ENCODE data around the gene KMT2C. TPM values are rescaled to one million over a fixed set of nuclear protein-coding genes. Genes with fewer than 3 reads are reported as not detected.

KMT2C gene
- total RNA-seq, 2 experiments from 2014 or later = 34.2 to 38.2 TPM

DNA sequence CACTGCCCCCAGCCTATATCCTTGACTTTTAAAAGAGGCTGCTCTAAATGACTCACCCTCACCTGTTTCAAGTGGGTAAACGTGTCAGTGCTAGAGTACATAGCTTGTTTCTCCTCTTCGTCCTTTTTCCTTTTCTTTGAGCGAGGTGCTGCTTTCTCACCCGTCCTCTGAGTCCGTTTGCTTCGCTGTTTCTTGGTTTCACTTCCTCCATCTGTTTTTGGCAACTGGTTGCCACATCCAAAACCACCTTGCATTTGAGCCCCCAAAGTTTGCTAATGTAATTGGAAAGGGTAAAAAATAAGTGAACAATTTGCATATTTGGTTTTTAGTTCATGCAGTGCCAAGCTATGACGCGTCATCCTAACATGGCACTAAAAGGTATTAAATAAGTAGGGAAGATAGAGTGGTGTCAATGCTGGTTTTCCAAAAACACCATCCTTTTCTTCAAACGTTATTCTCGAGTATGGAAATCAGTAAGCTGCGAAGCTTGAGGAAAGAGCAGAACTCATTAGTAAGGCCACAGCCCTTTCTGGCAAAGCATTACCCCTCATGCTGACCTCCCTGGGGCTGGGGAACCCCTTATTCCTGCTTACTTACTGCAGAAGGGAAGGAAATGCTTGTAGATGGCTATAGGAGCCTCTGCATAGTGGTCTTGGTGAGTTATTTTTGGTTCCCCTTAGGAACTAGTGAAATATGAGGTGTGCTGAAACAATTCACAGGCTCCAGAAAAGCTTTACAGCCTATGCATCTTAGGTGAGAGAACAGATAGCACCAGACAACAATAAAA is 276.8 kb downstream of the KMT2C start:
- no peaks in the 10 kb centered on the region for H3K9me3 Mint-ChIP-seq
- H3K27me3 Mint-ChIP-seq = no peaks in the 10 kb centered on the region
- DNase-seq = no peak

DNA sequence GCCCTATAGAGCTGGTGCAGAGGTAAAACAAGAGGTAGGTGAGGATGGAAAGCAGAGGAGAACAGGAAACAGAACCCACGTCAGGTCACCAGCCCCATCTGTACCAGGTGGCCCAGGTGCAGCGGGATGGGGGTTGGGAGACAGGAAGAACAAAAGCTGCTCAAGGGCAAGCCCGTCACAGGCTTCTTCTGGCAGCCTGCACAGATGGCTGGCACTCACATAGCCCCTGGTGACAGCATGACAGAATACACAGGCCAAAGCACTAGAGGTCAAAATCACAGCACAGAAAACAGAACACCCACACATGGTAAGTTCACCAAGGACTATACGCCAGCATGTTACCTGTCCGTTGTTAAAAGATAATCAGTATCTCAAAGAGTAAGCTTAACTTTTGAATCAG is 283.5 kb downstream of the KMT2C start:
- Mint-ChIP-seq H3K9me3 (no peaks in the 10 kb centered on the region), H3K4me3 (no peak overlapping the region), H3K27ac (peak overlapping the region; percentile 0), H3K36me3 (peaks cover 11% of the 10 kb centered on the region), H3K4me1 (no peaks in the 10 kb centered on the region), H3K27me3 (no peaks in the 10 kb centered on the region)
- no peak for DNase-seq

More for the DNA sequence above, 276.8 kb downstream of the KMT2C start:
- H3K4me3 Mint-ChIP-seq = no peak overlapping the region
- H3K36me3 Mint-ChIP-seq = peaks cover 31% of the 10 kb centered on the region
- peak overlapping the region; percentile 65 for H3K27ac Mint-ChIP-seq
- H3K4me1 Mint-ChIP-seq = peaks cover 15% of the 10 kb centered on the region

DNA sequence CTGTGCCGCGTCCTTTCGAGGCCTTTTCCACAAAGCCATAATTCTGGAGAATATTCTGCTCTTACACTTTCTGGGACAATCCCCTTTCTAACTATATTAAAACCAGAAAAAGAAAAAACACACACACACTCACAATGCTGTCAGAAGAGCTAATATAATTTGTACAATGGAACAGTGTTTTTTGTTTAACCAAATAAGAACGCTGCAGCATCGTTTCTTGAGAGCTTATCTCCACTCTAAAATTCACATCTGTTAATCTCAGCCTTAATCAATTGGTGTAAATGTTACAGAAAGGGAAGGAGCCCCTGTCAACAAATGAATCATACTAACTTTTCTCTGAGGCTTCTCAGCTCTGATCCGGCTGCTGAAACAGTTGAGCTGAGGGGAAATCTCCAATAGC is 286.4 kb downstream of the KMT2C start:
- Mint-ChIP-seq H3K9me3 (no peaks in the 10 kb centered on the region), H3K36me3 (peaks cover 19% of the 10 kb centered on the region)

DNA sequence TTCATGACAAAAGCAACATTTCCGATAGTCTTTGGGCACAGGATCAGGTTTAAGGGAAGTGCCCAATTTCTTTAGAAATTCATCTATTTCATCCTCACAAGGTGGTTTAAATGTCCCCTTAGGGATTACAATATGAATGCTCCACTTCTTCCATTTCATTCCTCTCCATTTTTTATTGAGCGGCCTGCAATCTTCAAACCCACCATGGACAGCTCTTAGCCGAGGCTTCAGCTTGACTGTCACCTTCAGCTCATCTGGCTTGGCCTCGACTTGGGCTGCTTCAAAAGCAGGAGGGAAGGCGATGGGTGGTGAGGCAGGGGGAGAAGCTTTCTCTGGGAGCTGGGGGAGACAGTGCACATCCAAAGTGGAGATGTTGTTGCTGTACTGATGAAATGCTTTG is 287.1 kb downstream of the KMT2C start:
- DNase-seq = no peak
- H3K4me3 Mint-ChIP-seq = no peak overlapping the region
- H3K27me3 Mint-ChIP-seq = no peaks in the 10 kb centered on the region
- H3K4me1 Mint-ChIP-seq = peaks cover 26% of the 10 kb centered on the region
- H3K36me3 Mint-ChIP-seq = peaks cover 20% of the 10 kb centered on the region
- no peaks in the 10 kb centered on the region for H3K9me3 Mint-ChIP-seq
- H3K27ac Mint-ChIP-seq = peak overlapping the region; percentile 66

More for the DNA sequence above, 286.4 kb downstream of the KMT2C start:
- no peak overlapping the region for H3K4me3 Mint-ChIP-seq
- no peaks in the 10 kb centered on the region for H3K27me3 Mint-ChIP-seq
- peaks cover 20% of the 10 kb centered on the region for H3K4me1 Mint-ChIP-seq
- no peak for DNase-seq
- peak overlapping the region; percentile 36 for H3K27ac Mint-ChIP-seq

DNA sequence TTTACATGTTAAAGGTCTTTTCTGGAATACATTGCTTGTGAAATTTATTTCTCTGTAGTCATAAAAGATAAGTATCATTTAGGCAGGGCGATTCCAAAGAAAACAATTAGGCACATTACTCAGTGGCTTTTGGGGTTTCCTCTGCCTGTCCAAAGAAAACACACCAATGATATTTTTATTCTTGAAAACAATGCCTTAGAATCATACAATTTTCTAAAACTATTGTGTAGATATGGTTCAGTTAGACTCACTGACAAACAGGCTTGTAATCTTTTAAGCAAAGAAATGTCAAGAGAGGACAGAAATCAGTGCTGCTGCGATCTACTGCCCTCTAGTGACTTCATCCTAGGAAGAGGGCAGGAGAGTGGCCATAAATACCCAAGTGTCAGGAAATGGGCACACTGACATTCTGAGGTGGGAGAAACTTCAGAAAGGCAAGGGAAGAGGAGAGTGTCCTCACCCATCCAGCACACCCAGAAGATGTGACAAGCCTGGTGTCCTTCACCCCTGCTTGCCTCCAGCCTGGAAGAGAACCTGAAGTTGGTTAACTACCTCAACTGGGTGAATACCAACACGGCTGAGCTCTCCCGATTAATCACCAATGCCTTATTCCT is 289.8 kb downstream of the KMT2C start:
- DNase-seq = no peak
- Mint-ChIP-seq H3K4me1 (peaks cover 41% of the 10 kb centered on the region), H3K27ac (peak overlapping the region; percentile 91), H3K36me3 (peaks cover 22% of the 10 kb centered on the region), H3K27me3 (no peaks in the 10 kb centered on the region), H3K9me3 (no peaks in the 10 kb centered on the region), H3K4me3 (no peak overlapping the region)

DNA sequence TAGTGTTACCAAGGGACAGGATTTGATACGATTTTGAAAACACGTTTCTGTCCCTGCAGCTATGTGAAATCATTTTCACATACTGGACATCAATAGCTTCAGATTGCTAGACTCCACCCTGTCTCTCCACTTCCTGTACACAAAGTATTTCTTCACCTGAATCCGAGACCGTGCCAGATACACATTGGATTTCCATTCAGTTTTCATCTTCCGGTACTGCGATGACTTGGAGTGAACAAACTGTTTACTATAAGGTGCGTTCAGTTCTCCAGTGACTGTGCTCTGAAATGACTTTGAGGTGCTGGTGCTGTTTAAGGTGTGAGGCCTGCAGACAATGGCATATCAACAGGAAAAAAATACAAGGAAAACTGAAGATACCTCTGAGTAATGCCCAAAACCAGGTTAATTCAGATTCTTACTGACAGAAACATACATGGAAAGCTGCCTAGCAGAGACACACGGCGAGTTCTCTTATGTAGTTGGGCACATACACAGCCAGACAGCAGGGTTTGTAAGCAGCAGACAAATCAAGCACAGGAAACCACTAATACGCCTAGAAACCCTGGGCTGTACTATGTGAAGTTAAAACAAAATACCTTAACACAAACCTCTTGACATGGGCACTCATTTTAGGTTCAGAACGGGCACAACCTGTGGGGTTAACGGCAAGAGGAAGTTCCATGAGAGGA is 291.1 kb downstream of the KMT2C start:
- H3K27ac Mint-ChIP-seq = peak overlapping the region; percentile 91
- peaks cover 29% of the 10 kb centered on the region for H3K36me3 Mint-ChIP-seq
- peak; percentile 24 for DNase-seq
- H3K4me3 Mint-ChIP-seq = peak overlapping the region; percentile 16
- no peaks in the 10 kb centered on the region for H3K9me3 Mint-ChIP-seq
- peaks cover 41% of the 10 kb centered on the region for H3K4me1 Mint-ChIP-seq
- no peaks in the 10 kb centered on the region for H3K27me3 Mint-ChIP-seq

DNA sequence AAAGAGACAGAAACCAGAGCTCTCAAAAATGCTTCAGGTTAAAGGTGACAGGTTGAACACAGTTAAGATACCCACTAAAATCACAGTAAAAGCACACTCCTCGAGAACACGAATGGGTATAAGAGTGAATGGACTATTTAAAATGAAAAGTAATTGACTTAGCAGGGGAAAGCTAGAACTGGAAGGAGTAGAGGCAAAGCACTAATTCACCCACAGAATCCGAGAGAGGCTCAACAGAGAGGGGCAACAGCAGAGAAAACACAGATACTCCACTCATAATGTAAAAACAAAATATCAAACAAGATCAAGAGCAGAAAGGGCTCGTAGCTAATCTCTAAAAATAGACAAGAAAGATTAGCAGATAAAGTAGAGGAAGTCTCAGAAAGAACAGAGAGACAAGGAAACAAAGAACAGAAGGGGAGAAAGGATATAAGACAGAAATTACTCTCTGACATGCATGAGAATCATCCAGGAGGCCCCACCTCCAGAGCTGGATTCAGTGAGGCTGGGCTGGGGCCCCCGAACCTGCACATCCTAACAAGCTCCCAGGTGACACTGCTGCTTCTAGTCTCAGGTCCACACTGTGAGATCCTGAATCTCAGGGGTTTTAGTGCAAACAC is 292.7 kb downstream of the KMT2C start:
- no peak for DNase-seq
- Mint-ChIP-seq H3K27ac (peak overlapping the region; percentile 61), H3K36me3 (peaks cover 40% of the 10 kb centered on the region), H3K27me3 (no peaks in the 10 kb centered on the region), H3K4me1 (peaks cover 41% of the 10 kb centered on the region), H3K9me3 (no peaks in the 10 kb centered on the region), H3K4me3 (peak overlapping the region; percentile 2)

DNA sequence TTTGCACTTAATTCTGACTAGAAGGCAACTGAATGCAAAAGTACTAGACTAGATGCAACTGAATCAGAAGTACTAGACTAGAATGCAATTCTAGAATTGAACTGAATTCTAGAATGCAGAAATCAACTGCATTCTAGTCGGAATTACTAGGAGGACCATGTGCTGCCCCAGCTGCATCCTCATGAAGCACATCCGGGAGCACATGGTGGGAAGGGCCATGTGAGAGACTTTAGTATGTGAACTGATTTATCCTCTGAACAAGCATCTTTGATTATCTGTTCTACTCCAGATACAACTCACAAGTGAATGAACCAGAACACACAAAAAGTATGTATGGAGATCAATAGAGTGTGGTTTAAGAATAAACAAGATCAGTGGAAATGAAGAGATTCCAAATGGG is 295.2 kb downstream of the KMT2C start:
- no peak for DNase-seq
- Mint-ChIP-seq H3K27me3 (no peaks in the 10 kb centered on the region), H3K4me3 (no peak overlapping the region), H3K27ac (peak overlapping the region; percentile 45), H3K9me3 (no peaks in the 10 kb centered on the region), H3K4me1 (peaks cover 33% of the 10 kb centered on the region), H3K36me3 (peaks cover 46% of the 10 kb centered on the region)

DNA sequence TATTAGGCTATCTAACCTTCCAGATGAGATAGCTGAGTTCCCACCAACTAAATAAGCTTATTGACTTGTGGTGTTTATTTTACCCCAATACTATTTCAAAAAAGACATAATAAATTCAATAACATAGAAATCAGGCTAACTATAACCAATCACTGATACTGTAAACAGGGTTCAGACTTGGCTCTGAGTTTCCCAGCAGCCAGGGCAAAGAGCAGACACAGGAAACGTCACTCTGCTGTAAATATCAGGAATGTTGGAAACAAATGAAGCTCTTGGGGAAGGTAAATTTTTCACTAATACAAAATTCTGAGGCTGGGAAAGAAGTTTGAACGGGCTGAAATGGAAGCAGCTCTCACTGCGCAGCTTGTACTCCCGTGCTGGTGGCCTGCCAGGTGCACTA is 295.7 kb downstream of the KMT2C start:
- H3K4me1 Mint-ChIP-seq = peaks cover 28% of the 10 kb centered on the region
- H3K27ac Mint-ChIP-seq = no peak overlapping the region
- H3K4me3 Mint-ChIP-seq = no peak overlapping the region
- peaks cover 44% of the 10 kb centered on the region for H3K36me3 Mint-ChIP-seq
- no peaks in the 10 kb centered on the region for H3K27me3 Mint-ChIP-seq
- H3K9me3 Mint-ChIP-seq = no peaks in the 10 kb centered on the region
- DNase-seq = no peak

DNA sequence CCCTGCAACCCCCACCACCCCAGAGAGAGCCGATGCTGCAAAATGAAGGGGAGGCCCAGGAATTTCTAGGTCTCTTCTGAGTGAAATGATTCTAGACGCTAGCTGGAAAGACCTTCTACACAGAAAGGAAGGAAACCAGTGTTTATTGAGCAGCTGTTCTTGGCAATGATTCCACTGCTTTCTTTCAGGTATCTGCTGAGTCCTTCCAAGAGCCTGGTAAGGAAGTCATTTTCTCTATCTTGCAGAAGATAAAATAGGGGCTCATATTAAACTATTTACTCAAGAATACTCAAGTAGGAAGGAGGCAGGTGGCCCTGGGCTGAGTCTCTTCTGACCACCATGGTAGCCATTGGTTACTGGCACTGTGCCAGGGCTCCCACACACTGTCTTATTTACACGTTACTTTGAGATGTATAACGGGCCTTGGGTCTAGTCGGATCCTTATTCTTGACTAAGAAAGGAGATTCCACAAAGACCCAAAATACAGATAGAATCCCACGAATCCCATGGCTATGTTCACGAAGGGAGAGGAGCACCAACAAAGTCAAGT is 298.3 kb downstream of the KMT2C start:
- peaks cover 29% of the 10 kb centered on the region for H3K36me3 Mint-ChIP-seq
- DNase-seq = no peak
- no peak overlapping the region for H3K4me3 Mint-ChIP-seq

DNA sequence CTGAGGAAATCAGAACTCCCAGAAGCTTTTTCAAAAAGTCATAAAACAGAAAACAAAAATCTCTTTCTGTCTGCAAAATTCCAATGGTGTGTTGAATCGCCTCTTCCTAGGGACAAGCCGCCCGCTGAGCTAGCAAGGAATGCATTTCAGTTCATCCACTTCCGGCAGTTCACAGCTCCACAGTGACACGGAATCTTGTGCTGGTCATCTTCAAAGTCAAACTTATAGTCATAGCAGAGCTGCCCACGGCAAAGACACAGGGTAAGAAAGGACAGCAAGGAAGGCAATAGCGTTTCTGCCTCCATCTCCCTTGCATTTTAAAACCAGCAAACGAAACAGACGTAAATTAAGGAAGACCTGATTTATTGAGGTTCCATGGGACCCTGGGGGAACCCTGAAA is 299.1 kb downstream of the KMT2C start:
- H3K4me1 Mint-ChIP-seq = peaks cover 2% of the 10 kb centered on the region
- no peaks in the 10 kb centered on the region for H3K9me3 Mint-ChIP-seq
- H3K4me3 Mint-ChIP-seq = no peak overlapping the region
- no peak overlapping the region for H3K27ac Mint-ChIP-seq
- no peak for DNase-seq
- H3K36me3 Mint-ChIP-seq = peaks cover 28% of the 10 kb centered on the region
- no peaks in the 10 kb centered on the region for H3K27me3 Mint-ChIP-seq

More for the DNA sequence above, 298.3 kb downstream of the KMT2C start:
- H3K4me1 Mint-ChIP-seq = peaks cover 4% of the 10 kb centered on the region
- no peaks in the 10 kb centered on the region for H3K9me3 Mint-ChIP-seq
- H3K27me3 Mint-ChIP-seq = no peaks in the 10 kb centered on the region
- H3K27ac Mint-ChIP-seq = no peak overlapping the region

DNA sequence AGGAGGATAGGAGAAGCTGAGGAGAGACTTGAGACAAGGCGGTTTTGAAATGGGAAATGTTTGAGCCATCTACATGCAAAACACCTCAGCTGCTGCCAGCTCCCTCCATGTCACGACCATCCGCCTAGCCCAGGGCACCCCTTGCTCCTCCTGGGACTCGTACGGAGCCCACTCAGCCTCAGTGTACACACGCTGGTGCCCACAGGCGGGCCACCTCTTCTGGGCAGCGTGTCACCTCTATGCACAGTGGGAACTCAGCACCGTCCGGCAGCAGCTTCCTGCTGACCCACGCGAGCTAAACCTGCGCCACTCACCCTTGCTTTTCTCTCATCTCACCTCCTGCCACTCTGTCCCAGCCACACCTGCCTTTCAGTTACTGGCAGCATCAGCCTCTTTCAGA is 302.0 kb downstream of the KMT2C start:
- H3K36me3 Mint-ChIP-seq = peaks cover 19% of the 10 kb centered on the region
- DNase-seq = no peak
- H3K27me3 Mint-ChIP-seq = no peaks in the 10 kb centered on the region
- no peak overlapping the region for H3K4me3 Mint-ChIP-seq
- no peaks in the 10 kb centered on the region for H3K4me1 Mint-ChIP-seq
- H3K9me3 Mint-ChIP-seq = no peaks in the 10 kb centered on the region
- no peak overlapping the region for H3K27ac Mint-ChIP-seq

DNA sequence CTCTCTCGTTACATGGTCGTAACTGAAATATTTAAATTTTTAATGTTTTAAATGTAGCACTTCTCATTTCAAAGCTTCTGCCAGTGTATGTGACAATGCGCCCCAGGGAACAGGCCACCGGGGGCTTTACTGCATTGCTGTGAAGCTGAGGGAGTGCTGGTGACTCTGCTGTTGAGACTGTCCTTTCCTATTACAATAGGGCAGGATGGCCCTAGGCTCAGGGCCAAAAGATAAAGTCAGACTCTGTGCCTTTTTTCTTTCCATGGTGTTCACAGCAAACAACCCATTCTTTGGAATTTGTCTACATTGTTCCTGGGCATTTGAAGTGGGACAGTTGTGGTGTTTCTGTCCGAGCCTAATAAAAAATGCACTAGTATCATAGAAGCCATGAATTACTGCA is 303.0 kb downstream of the KMT2C start:
- Mint-ChIP-seq H3K27ac (no peak overlapping the region), H3K36me3 (peaks cover 19% of the 10 kb centered on the region), H3K9me3 (no peaks in the 10 kb centered on the region)

DNA sequence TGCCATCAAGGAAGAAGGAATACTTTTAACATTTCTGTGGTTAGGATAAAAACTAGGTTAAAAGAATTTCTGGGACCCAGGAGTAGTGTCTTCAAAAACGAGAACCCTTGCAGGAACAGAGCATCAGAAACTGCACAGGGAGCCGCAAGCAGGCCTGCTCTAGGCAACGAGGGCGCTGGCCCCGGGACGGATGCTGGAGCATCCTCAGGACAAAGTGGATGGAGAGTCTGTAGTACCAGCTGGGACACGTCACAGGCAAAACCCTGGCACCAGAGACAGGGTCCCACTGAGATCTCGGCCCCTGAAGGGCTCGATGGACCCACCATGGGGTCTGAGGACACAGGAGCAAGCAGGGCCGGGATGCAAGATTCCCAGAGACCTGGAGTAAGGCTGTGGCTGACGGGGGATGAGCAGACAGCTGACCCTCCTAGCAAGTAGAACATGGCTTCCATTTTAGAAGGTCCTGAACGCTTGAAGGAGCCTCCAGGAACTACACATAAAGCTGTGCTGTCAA is 303.8 kb downstream of the KMT2C start:
- DNase-seq = no peak
- H3K36me3 Mint-ChIP-seq = peaks cover 27% of the 10 kb centered on the region
- H3K27ac Mint-ChIP-seq = no peak overlapping the region
- H3K27me3 Mint-ChIP-seq = no peaks in the 10 kb centered on the region
- H3K4me1 Mint-ChIP-seq = no peaks in the 10 kb centered on the region
- no peak overlapping the region for H3K4me3 Mint-ChIP-seq
- H3K9me3 Mint-ChIP-seq = no peaks in the 10 kb centered on the region

More for the DNA sequence above, 303.0 kb downstream of the KMT2C start:
- no peaks in the 10 kb centered on the region for H3K27me3 Mint-ChIP-seq
- no peak for DNase-seq
- H3K4me3 Mint-ChIP-seq = no peak overlapping the region
- H3K4me1 Mint-ChIP-seq = no peaks in the 10 kb centered on the region
